GM19328 (cell line): ENCODE measurements around the gene IGFBP6.

ENCODE experiments used
- ATAC-seq: cut with Tn5 transposase; IDR thresholded peaks from one replicate; pipeline ENCODE4 v1.9.1; 2021; ENCODE audit warnings: mild to moderate bottlenecking, moderate library complexity; ENCODE audit not compliant: unreplicated experiment

IGFBP6 gene

GRCh38 chr12:53097564-53098353 lies at the start of gene IGFBP6:
Gene IGFBP6 (plus strand): TSS chr12:53097667. CDS start chr12:53097718, 51 bp downstream.
- no peak for ATAC-seq

GRCh38 chr12:53048033-53048779 lies 49.3 kb upstream of the IGFBP6 start:
- ATAC-seq = no peak

GRCh38 chr12:53048780-53049401 lies 48.6 kb upstream of the IGFBP6 start:
- ATAC-seq = no peak

- no peak for ATAC-seq
These were observed 47.7 kb upstream of the IGFBP6 start, which contains the start of gene TNS2 for GRCh38 chr12:53049571-53050318. Gene TNS2 (plus strand): TSS chr12:53050065. CDS start chr12:53050186, 121 bp downstream.

- no peak for ATAC-seq
These were observed 46.9 kb upstream of the IGFBP6 start for GRCh38 chr12:53050426-53051057.

- no peak for ATAC-seq
These were observed 46.2 kb upstream of the IGFBP6 start for GRCh38 chr12:53051058-53051880.

GRCh38 chr12:53051881-53052412 lies 45.5 kb upstream of the IGFBP6 start:
- no peak for ATAC-seq

GRCh38 chr12:53052419-53053217 lies 44.8 kb upstream of the IGFBP6 start:
- ATAC-seq = no peak

GRCh38 chr12:53053218-53054111 lies 44.0 kb upstream of the IGFBP6 start:
- ATAC-seq = no peak

GRCh38 chr12:53054112-53054878 lies 43.2 kb upstream of the IGFBP6 start:
- ATAC-seq = peak; percentile 87

- ATAC-seq = no peak
These were observed 41.8 kb upstream of the IGFBP6 start for GRCh38 chr12:53055471-53056266.

GRCh38 chr12:53056296-53056695 lies 41.2 kb upstream of the IGFBP6 start:
- no peak for ATAC-seq

GRCh38 chr12:53056901-53057300 lies 40.6 kb upstream of the IGFBP6 start:
- ATAC-seq = no peak

GRCh38 chr12:53057816-53058500 lies 39.5 kb upstream of the IGFBP6 start:
- ATAC-seq = no peak

- ATAC-seq = no peak
These were observed 38.6 kb upstream of the IGFBP6 start for GRCh38 chr12:53058674-53059433.
